Body of pancreas (tissue), 4 donors: Measurements from ENCODE around the gene ATG101. TPM values are rescaled to one million over a fixed set of nuclear protein-coding genes. Genes with fewer than 3 reads are reported as not detected.

ENCODE experiments used
- ATAC-seq: fragments of 150-250 bp; one replicate; pipeline ENCODE4 v1.9.1; 2016
- DNase-seq, 4 donors: peaks; one replicate each; pipeline ENCODE4 v3.0.0-alpha.2; 2019
- H3K27ac ChIP-seq, 4 donors: fragments of 200-600 bp; sonication (generic); 1 replicate in 3 of 4; 2 replicates in 1 of 4; pipeline versions ENCODE4 v1.5.1 to v1.6.1; 2016 to 2019; ENCODE audit warnings: mild to moderate bottlenecking in 1 of 4, mixed read lengths in 1 of 4, moderate library complexity in 1 of 4
- H3K27me3 ChIP-seq, 2 donors: fragments of 200-600 bp; sonication (generic); one replicate each; pipeline ENCODE4 v1.6.0; 2016; ENCODE audit warnings: mild to moderate bottlenecking in 1 of 2
- H3K36me3 ChIP-seq, 2 donors: fragments of 200-600 bp; sonication (generic); replicated peaks in 1 of 2; 2 replicates each; pipeline ENCODE4 v1.5.1; 2016; ENCODE audit warnings: low read depth in 2 of 2; ENCODE audit not compliant: insufficient read depth in 1 of 2
- H3K4me1 ChIP-seq: fragments of 200-600 bp; sonication (generic); one replicate; pipeline ENCODE4 v1.6.0; 2016
- H3K4me3 ChIP-seq, 2 donors: fragments of 200-600 bp; sonication (generic); 1 replicate in 1 of 2; 2 replicates in 1 of 2; pipeline ENCODE4 v1.5.1; 2016 to 2019
- H3K9me3 ChIP-seq, 3 donors: fragments of 200-600 bp; sonication (generic); 1 replicate in 2 of 3; 2 replicates in 1 of 3; pipeline ENCODE4 v1.5.1; 2016
- POLR2A ChIP-seq, 3 donors: fragments of 450-650 bp; IDR thresholded peaks; one replicate each; pipeline ENCODE4 v1.6.1; 2016; ENCODE audit warnings: antibody characterized with exemption in 3 of 3, mild to moderate bottlenecking in 2 of 3
- WGBS, 2 donors: methylation state at CpG; one replicate each; pipeline ENCODE4 v1.1.5; 2017; 5-methylcytosine and 5-hydroxymethylcytosine counted together
- intact Hi-C: fragments of 100-400 bp; cut with DNase I; formaldehyde crosslinking; loops from one replicate; pipeline ENCODE4 v1.15.1; 2023
- total RNA-seq, 2 donors: library from RNA; depleted of rRNA; stranded (reverse); fragments of >200 nt; gene quantifications; one replicate each; pipeline ENCODE4 v1.1.0, GENCODE V29; 2016
- TF ChIP-seq, protein P1 (sequence below), 7 experiments: fragments of 450-650 bp in 4 of 7; fragments of 200-600 bp in 3 of 7; sonication (generic) in 3 of 7; IDR thresholded peaks; one replicate each; pipeline ENCODE4 v1.5.1; 2016 to 2019; ENCODE audit warnings: antibody characterized with exemption in 7 of 7

ATG101 gene
- total RNA-seq, 2 donors from 2014 or later = 25.7 to 25.9 TPM

DNA sequence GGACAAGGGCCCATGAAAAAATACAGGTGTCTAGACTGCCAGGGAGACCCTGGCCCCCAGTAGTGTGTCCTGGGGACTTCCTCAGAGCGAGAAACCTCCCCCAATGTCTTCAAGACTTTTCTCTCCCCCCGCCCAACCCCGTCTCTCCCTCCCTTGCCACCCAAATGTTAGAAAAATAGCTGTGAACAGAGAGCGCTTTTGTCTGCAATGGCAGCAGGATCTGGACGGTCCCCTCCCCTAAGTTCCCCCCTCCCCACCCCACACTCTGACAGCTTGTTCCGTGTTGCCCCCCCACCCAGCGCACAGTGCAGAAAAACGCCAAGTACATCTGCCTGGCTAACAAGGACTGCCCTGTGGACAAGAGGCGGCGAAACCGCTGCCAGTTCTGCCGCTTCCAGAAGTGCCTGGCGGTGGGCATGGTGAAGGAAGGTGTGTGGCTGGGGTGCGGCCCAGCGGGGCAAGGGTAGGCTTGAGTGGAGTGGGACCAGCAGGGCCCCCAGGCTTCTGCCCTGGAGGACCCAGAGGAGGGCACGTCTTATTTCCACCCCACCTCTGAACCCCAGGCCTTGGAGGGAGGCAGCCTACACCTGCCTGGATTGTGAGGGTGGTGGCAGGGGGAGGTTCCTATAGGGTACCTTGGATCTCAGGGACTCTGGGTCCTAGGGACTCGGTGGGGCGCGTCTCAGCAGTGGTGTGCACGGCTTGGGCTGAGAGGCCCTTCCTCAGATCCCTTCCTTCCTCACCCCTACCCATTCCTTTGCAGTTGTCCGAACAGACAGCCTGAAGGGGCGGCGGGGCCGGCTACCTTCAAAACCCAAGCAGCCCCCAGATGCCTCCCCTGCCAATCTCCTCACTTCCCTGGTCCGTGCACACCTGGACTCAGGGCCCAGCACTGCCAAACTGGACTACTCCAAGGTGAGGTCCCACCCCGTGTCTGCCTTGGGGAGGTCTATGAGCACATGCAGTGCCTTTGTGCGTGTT, 13.8 kb upstream of the ATG101 start:
- no peak overlapping the region for H3K4me3 ChIP-seq
- TF ChIP-seq, protein P1, sequence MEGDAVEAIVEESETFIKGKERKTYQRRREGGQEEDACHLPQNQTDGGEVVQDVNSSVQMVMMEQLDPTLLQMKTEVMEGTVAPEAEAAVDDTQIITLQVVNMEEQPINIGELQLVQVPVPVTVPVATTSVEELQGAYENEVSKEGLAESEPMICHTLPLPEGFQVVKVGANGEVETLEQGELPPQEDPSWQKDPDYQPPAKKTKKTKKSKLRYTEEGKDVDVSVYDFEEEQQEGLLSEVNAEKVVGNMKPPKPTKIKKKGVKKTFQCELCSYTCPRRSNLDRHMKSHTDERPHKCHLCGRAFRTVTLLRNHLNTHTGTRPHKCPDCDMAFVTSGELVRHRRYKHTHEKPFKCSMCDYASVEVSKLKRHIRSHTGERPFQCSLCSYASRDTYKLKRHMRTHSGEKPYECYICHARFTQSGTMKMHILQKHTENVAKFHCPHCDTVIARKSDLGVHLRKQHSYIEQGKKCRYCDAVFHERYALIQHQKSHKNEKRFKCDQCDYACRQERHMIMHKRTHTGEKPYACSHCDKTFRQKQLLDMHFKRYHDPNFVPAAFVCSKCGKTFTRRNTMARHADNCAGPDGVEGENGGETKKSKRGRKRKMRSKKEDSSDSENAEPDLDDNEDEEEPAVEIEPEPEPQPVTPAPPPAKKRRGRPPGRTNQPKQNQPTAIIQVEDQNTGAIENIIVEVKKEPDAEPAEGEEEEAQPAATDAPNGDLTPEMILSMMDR (IDR thresholded peaks at IDR 0.05) = no peak
- no peak for TF ChIP-seq POLR2A (IDR thresholded peaks at IDR 0.05)
- intact Hi-C loops = no loop called here
- peaks cover 23% of the 10 kb centered on the region for H3K4me1 ChIP-seq
- DNase-seq = no peak
- H3K27ac ChIP-seq = no peak overlapping the region
- H3K9me3 ChIP-seq = no peaks in the 10 kb centered on the region
- ATAC-seq = no peak
- WGBS, 2 donors = 86 to 91% methylated on average over 20 to 27 of the region's 27 CpGs
- H3K27me3 ChIP-seq = no peaks in the 10 kb centered on the region
- no peaks in the 10 kb centered on the region for H3K36me3 ChIP-seq

DNA sequence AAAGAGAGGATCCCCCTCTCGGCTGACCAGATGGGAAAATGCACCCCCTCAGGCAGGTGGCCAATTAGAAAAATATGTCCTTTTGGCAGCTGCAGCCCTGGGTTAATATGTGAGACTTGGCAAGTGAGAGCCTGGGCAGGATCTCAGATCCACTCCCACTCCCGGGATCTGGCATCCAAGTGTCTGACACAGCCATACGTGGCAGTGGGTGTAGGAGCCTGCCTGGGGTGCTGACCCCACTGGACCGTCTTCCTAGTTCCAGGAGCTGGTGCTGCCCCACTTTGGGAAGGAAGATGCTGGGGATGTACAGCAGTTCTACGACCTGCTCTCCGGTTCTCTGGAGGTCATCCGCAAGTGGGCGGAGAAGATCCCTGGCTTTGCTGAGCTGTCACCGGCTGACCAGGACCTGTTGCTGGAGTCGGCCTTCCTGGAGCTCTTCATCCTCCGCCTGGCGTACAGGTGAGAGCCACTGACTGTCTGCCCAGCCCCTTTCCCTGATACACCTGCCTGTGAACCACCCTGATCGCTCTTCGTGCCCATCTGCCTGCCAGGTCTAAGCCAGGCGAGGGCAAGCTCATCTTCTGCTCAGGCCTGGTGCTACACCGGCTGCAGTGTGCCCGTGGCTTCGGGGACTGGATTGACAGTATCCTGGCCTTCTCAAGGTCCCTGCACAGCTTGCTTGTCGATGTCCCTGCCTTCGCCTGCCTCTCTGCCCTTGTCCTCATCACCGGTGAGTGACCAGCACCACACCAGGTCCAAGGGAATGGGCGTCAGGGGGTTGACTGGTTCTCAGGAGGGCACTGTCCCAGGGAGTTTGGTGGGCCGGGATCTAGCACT, 12.8 kb upstream of the ATG101 start:
- Histone ChIP-seq H3K27me3 (no peaks in the 10 kb centered on the region), H3K36me3 (no peaks in the 10 kb centered on the region), H3K4me3 (no peak overlapping the region), H3K4me1 (peaks cover 21% of the 10 kb centered on the region), H3K9me3 (no peaks in the 10 kb centered on the region), H3K27ac (peak overlapping the region in 1 of 4 donors; percentile 6)
- 76 to 82% methylated on average over 12 to 23 of the region's 23 CpGs for WGBS, 2 donors
- no peak for TF ChIP-seq POLR2A (IDR thresholded peaks at IDR 0.05)
- TF ChIP-seq, protein P1 (IDR thresholded peaks at IDR 0.05) = no peak
- DNase-seq = no peak
- no peak for ATAC-seq
- intact Hi-C loops = no loop called here

DNA sequence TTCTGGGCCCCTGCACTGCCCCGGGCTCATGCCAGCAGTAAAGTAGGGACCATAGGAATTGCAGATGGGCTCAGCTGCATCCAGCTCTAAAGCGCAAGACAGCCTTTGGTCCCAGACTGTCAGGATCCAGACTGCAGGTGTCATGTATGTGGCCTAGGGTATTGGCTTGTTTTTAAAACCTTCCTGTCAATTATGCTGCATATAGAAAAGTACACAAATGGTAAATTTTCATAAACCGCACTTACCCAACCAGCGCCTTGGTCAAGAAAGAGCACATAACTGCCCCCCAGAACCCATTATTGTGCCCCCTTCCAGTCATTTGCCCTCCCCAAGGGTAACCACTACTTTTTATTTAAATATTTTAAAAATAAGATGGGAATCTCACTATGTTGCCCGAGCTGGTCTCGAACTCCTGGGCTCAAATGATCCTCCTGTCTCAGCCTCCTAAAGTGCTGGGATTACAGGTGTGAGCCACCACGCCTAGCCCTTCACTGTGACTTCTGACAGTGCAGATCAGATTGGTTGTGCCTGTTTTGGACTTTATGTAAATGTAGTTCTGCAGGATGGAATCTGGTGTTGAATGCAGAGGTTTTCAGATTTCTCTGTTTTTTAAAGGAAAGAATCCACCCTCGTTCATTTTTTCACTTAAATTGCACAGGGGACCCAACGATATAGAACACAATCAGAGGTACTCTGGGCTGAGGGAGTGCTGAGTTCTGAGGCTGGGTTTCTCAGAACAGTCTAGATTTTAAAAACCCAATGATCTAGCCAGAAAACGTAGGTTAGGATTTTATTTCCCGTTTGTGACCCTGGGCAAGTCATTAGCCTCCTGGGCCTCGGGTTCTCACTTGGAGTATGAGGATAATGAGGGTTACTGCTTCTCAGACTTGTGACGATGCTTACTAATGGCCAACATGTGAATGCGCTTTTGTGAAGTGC, 11.9 kb upstream of the ATG101 start:
- TF ChIP-seq, protein P1 (IDR thresholded peaks at IDR 0.05) = no peak
- TF ChIP-seq POLR2A (IDR thresholded peaks at IDR 0.05) = no peak
- H3K27me3 ChIP-seq = no peaks in the 10 kb centered on the region
- intact Hi-C loops = no loop called here

DNA sequence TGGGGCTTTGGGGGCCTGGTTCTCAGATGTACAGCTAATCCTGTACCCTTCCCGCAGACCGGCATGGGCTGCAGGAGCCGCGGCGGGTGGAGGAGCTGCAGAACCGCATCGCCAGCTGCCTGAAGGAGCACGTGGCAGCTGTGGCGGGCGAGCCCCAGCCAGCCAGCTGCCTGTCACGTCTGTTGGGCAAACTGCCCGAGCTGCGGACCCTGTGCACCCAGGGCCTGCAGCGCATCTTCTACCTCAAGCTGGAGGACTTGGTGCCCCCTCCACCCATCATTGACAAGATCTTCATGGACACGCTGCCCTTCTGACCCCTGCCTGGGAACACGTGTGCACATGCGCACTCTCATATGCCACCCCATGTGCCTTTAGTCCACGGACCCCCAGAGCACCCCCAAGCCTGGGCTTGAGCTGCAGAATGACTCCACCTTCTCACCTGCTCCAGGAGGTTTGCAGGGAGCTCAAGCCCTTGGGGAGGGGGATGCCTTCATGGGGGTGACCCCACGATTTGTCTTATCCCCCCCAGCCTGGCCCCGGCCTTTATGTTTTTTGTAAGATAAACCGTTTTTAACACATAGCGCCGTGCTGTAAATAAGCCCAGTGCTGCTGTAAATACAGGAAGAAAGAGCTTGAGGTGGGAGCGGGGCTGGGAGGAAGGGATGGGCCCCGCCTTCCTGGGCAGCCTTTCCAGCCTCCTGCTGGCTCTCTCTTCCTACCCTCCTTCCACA, 11.0 kb upstream of the ATG101 start:
- no peak for DNase-seq
- Histone ChIP-seq H3K27ac (no peak overlapping the region), H3K36me3 (no peaks in the 10 kb centered on the region)

More for the DNA sequence above, 11.9 kb upstream of the ATG101 start:
- 86 to 94% methylated on average over 14 of the region's 14 CpGs for WGBS, 2 donors
- Histone ChIP-seq H3K4me3 (no peak overlapping the region), H3K27ac (no peak overlapping the region), H3K36me3 (no peaks in the 10 kb centered on the region), H3K9me3 (no peaks in the 10 kb centered on the region), H3K4me1 (peaks cover 17% of the 10 kb centered on the region)
- DNase-seq = no peak
- ATAC-seq = no peak

More for the DNA sequence above, 11.0 kb upstream of the ATG101 start:
- Histone ChIP-seq H3K9me3 (no peaks in the 10 kb centered on the region), H3K27me3 (no peaks in the 10 kb centered on the region), H3K4me3 (no peak overlapping the region), H3K4me1 (peaks cover 19% of the 10 kb centered on the region)
- TF ChIP-seq, protein P1 (IDR thresholded peaks at IDR 0.05) = no peak
- no peak for TF ChIP-seq POLR2A (IDR thresholded peaks at IDR 0.05)
- ATAC-seq = no peak
- intact Hi-C loops = no loop called here
- WGBS, 2 donors = 70 to 76% methylated on average over 15 to 22 of the region's 25 CpGs
